ENCODE measurements around the gene NCAPG2.

DNA sequence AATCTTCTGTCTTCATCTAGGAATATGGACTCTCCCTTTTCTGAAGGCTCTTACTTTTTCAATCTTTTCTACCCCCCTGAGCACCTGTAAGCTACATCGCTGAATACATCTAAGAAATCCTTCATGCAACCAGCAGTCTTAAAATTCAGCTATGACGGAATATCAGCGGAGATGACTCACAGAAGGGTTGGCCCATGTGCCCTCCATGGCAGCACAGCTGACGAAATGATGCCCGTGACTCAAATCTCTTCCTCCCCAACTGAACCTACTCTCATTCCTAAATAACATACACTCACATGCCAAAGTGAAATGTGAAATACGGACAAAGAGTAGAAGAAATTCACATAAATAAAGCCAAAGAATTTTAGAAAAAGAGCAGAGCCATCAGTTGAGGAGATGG, 30.3 kb upstream of the NCAPG2 start:
- TF ChIP-seq CEBPB (IDR thresholded peaks at IDR 0.05) (no peak), PHF8 (IDR thresholded peaks at IDR 0.05; ENCODE audit: borderline replicate concordance, low read depth) (no peak), CTCF (IDR thresholded peaks at IDR 0.05) (no peak), RFX5 (IDR thresholded peaks at IDR 0.05) (no peak), POLR2A (IDR thresholded peaks at IDR 0.05; ENCODE audit: low read length) (no peak), POLR2AphosphoS2 (conservative IDR thresholded peaks at IDR 0.05; ENCODE audit: low read length) (no peak), KDM5A (IDR thresholded peaks at IDR 0.05) (no peak), EP300 (IDR thresholded peaks at IDR 0.05) (no peak), BCL3 (IDR thresholded peaks at IDR 0.05) (no peak), REST (IDR thresholded peaks at IDR 0.05) (no peak)
- TF ChIP-seq, protein P1, sequence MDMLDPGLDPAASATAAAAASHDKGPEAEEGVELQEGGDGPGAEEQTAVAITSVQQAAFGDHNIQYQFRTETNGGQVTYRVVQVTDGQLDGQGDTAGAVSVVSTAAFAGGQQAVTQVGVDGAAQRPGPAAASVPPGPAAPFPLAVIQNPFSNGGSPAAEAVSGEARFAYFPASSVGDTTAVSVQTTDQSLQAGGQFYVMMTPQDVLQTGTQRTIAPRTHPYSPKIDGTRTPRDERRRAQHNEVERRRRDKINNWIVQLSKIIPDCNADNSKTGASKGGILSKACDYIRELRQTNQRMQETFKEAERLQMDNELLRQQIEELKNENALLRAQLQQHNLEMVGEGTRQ (IDR thresholded peaks at IDR 0.05), result no peak
- TF ChIP-seq, protein P2, sequence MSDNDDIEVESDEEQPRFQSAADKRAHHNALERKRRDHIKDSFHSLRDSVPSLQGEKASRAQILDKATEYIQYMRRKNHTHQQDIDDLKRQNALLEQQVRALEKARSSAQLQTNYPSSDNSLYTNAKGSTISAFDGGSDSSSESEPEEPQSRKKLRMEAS (IDR thresholded peaks at IDR 0.05), result no peak
- TF ChIP-seq, protein P3, sequence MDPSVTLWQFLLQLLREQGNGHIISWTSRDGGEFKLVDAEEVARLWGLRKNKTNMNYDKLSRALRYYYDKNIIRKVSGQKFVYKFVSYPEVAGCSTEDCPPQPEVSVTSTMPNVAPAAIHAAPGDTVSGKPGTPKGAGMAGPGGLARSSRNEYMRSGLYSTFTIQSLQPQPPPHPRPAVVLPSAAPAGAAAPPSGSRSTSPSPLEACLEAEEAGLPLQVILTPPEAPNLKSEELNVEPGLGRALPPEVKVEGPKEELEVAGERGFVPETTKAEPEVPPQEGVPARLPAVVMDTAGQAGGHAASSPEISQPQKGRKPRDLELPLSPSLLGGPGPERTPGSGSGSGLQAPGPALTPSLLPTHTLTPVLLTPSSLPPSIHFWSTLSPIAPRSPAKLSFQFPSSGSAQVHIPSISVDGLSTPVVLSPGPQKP (IDR thresholded peaks at IDR 0.05; ENCODE audit: low read depth, low read length), result no peak
